Prostate gland (tissue), 2 donors: ENCODE measurements around the gene FAM117B.

Experiments
- CTCF ChIP-seq, 4 experiments: fragments of 200-600 bp in 2 of 4; fragments of 450-650 bp in 2 of 4; sonication (generic) in 2 of 4; IDR thresholded peaks; 1 replicate in 3 of 4; 2 replicates in 1 of 4; pipeline ENCODE4 v1.5.1; 2016 to 2019; ENCODE audit warnings: antibody characterized with exemption in 4 of 4, mild to moderate bottlenecking in 2 of 4, moderate library complexity in 2 of 4
- POLR2A ChIP-seq: fragments of 450-650 bp; IDR thresholded peaks from one replicate; pipeline ENCODE4 v1.6.1; 2016; ENCODE audit warnings: antibody characterized with exemption, mild to moderate bottlenecking

GRCh38 chr2:202599911-202600310, 34.9 kb upstream of the FAM117B start:
- no peak for TF ChIP-seq POLR2A
- no peak for TF ChIP-seq CTCF (IDR thresholded peaks at IDR 0.05)
